Suppressor macrophage treated with lipopolysaccharide for 1 hour (primary cell): Measurements from ENCODE around the gene WHRN.
A peak's percentile ranks its signal among the peaks of the same experiment; 100 is the strongest.

Source experiments
- DNase-seq, 3 donors: peaks; one replicate each; pipeline ENCODE4 v3.0.0-alpha.2; 2020 to 2022

The WHRN gene

DNA sequence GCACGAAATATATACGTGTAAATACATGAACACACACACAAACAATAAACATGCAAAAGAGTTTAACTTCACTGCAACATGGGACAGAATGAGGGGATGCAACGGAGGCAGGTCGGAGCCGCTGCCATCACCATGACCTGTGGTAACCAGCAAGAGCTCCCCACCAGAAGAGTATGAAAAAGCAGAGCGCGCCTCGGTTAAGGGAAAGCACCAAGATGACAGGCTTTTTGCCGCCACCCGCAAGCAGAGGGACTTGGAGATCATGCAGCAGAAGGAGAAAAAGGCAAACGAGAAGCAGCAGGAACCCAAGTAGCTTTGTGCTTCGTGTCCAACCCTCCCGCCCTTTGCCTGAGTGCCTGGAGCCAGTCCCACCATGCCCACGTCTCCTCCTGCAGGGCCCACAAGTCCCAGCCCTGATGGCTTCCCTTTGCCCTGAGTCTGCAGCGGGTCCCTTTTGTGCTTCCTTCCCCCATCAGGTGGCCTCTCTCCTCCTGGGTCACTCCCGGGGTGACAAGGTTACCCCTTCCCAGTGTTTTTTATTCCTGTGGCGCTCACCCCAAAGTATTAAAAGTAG is 13.8 kb downstream of the WHRN start:
- no peak for DNase-seq

DNA sequence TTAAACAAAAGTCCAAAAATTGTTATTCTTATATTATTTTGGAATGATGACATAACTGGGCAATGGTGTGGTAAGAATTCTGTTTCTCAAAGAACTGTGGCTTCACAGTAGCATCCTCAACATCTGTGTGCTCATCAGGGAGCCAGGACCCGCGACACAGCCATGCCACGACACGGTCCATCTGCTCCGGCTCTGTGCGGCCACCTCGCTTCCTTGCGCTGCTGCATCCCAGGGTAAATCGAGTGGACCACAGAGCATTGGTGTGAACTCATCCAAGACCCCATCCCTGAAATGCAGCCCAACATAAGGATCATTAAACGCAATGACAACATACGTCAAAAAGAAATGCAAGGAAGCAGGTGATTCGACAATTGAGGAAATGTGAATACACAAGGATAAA is 15.3 kb downstream of the WHRN start:
- no peak for DNase-seq

DNA sequence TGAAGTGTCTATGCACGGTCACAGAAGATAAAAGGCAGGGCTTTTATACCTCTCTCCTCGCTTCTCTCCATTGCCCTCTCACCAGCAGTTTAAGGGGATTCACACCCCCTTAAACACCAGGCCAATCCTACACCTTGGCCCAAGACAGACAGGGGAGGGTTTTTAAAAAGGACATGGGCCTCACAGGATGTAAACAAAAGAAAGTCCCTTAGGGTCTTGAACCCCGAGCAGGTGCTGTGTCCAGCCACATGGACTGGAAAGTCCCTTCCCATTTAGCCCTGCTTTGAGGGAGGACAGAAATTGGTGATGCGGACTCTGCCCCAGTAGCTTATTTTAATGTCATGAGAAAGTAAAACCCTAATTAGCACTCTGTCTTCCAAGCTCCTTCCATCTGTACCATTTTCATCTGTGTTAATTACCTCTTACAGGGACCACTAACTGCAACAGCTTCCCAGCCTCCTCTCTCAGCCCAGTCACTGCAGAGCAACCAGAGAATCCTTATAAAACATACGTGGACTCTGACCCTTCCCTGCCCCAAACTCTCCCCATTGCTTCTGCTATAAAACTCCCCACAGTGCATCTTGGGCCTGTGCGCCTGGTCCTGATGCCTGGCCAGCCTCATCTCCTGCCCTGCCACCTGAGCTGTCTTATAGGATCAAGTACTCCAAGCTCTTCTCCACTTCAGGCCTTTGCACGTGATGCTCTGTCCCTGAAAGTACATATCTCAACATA is 16.7 kb downstream of the WHRN start:
- DNase-seq = no peak

DNA sequence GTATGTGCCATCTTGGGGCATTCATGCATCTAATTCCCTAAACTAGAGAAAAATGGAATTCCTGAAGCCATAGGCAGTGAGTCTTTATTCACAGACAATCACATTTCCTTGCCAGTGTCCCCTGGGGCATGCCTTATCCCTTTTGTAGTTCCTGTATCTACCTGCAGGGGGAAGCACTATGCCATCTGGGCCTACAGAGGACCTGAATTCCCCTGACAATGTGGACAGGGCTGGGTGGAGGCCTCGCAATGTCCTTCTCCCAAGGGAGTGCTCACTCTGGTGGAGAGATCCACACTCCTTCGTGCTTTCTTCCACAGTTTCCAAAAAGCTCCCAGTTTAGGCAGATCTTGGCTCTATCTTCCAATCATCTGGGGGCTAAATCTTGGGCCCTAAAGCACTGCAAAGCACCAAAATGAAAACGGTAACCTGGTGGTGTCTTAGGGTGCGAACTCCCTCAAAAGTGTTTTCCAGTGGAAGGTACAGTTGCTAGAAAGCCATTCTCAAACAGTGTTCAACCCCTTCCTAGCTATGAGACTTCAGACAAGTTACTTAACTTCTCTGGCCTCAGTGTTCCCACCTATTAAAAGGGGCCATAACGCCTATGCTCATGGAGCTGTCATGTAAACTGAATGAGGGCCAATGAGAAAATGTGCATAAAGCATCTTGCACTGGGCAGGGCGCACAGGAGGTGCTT is 17.5 kb downstream of the WHRN start:
- peak; percentile 86 to 90 (median 88) for DNase-seq

DNA sequence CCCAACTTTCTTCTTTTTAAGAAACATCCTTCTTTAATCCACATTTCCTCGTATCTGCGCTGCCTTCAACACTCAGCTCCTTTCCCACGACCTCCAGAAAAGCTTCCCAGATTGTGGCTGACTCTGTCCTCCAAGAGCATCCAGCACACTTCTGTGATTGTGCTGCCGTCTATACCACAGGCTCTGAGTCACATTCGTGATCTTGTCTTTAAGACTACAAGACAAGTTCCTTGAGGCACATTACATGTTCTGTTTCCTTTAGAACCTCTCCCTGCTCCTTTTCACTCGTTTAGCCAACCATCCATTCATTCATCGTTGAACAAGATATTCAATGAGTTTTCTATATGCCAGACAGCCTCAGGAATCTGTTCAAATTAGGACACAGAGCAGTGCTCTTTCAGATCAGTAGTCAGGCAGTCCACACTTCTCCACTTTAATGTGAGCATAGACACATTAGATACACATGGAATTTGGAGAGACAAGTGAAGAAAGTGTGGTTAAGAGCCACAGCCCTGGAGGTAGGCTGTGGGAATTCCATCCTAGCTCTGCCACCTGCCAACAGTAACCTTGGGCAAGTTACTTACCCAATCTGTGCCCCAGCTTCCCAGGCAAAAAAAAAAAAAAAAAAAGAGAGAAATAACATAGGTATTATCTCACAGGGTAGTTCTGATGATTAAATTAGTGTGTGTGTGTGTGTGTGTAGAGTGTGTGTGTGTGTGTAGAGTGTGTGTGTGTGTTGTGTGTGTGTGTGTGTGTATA is 18.9 kb downstream of the WHRN start:
- DNase-seq = peak in 2 of 3 donors; percentile 42 to 44

DNA sequence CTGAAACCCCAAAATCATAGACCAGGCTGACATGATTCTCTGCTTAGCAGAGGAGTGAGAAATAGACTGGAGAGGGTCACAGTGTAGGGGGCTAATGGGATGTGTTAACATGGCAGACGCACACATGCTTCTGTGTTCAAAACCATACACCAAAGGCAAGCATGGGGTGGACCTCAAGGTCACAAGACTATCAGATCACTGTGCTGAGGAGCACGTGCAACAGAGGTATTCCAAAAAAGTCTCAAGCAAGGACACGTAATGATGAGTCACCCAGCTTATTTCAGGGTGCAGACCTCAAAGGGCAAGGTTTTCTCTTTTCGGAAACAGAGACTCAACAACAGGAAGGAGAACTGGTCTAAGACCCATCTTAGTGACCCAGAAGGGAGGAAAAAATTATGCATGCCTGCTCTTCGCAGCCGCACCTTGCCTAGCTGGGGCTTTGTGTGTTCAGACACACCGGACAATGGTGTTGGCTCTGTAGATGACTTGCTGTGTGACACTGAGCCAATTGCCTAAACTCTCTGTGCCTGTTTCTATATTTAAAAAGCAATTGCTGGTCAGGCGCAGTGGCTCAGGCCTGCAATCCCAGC is 20.3 kb downstream of the WHRN start:
- DNase-seq = peak; percentile 77 to 89 (median 86)

DNA sequence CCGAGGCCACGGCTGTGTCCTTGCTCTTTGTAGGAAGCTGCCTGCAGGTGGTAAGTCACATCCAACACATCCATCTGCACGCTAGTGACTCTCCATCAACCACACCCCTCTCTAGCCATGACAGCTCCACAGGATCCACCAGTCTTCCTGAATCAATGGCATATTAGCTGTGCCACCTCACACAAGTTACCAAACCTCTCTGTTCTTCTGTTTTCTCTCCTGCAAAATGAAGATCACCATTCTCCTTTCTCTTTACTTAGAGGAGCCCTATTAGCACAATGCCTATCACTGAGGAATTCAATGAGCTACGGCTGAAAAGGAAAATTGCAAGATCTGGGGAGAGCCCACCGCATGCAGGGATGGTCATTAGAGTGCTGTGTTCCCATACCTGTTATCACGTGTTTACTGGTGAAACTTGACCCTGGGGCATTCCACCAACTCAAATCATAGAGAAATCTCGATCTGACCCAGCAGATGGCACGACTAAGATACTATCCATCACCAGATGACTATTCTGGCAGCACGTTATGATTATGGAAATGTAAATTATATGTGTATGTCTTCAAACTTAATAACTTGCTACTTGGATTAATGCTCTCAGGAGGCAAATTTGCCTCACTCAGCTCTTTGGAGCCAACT is 20.9 kb downstream of the WHRN start:
- DNase-seq = no peak

DNA sequence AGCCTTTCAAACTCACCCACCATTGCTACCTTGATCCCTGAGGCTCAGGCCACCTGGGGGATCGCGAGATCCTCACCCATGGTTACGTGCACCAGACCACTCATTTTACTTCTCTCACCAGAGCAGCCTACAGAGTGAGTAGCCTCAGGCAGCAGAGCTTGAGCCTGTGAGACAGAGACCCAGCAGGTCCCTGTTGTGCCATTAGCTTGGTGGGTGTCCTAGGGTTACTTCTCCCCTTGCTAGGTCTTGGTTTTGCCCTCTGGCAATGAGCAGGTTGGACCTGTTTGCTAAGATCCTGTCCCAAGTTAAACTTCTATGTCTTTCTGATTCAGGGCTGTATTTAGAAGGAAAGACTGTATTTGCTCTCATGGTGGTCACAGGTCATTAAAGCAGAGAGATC is 21.8 kb downstream of the WHRN start:
- no peak for DNase-seq

DNA sequence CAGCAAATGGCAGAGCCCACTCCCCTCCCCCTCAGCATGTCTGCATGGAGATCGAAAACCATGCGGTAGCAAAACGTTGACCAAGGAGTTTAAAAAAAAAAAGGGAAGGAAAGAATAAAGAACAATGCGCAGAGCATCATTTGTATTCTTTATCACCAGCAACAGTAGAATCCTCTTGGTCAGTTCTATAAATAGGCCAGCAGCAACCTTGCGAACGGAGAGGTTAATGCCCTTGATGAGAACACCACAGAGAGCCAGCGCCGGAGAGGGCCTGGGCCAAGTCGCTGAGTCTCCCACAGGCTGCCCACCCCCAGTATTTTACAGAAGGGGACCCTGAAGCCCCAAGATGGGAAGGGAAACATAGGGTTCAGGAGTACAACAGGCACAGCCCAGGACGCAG is 22.7 kb downstream of the WHRN start:
- DNase-seq = peak in 1 of 3 donors; percentile 21

DNA sequence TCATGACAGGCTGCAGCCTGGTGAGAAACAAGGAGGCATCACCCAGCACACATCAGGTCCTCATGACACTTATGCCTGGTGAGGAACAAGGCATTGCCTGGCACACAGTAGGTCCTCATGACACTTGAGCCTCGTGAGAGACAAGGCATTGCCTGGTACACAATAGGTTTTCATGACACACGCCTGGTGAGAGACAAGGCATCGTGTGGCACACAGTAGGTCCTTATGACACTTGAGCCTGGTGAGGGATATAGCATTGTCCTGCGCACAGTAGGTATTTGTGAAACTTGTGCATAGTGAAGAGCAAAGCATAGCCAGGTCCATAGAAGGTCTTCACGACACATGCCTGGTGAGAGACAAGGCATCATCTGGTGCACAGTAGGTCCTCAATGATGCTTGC is 23.5 kb downstream of the WHRN start:
- no peak for DNase-seq

DNA sequence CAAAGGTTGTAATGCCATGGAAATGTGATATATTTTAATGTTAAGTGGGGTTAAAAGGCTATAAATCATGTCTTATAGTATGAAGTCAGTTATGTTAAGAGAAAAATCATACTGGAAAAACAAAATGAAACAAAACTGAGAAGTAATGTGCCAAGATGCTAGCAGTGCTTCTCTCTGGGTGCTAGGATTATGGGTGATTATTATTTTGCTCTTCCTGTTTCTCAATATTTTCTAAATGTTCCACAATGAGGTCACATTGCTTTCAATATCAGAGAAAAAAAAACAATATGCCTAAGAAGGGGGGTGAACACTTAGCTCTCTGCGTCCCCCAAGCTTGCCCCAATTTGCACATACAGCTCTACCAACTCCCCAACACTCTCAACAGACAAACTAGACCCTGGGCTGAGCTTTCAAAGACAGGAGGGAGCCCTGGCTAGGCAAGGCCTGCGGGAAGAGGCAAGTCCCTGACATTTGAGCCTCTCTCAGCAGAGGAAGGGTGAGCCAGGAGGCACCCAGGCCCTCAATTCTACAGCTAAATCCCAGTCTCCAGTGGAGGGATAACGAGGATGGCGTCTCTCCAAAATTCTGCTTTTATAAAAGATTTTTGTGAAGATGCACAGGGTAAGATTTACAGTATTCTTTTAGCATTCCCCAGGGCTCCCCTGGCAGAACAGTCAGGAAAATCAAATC is 24.4 kb downstream of the WHRN start:
- peak in 2 of 3 donors; percentile 62 to 65 for DNase-seq

DNA sequence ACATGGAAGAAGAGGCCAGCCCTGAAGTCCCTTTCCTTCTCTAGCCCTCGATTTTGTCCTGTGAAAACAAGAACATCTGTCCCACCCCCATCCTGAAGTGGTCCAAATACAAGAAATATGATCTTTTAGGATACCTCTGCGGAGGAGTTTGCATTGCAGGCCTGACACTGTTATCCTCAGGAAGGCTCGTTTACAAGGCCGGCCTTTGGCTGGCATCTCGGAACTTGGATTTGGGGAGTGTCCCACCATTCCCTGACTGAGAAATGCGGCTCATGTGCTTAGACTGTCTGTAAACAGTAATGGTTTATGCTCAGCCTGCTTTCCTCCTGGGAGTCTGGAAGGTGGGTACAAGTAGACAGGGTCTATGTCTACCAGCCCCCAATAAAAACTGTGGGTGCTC is 26.4 kb downstream of the WHRN start:
- no peak for DNase-seq

DNA sequence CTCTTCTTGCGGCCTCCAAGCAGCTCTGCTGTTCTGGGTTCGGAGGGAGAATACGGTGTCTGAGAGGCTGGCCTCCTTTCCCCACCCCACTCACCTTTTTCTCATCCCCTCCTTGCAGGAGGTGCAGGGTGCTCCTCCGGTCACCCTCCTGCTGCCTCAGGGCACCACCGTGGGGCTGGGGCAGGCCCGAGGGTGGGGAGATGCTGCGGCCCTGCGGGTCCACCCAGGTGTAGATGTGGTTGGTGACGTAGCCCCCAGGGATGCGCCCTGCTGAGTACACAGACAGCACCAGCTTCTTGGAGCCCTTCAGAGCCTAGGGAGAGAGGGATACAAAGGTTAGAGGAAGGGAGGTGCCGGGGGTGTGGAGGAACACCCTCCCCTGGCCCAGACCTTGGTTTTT is 26.8 kb downstream of the WHRN start:
- DNase-seq = no peak

DNA sequence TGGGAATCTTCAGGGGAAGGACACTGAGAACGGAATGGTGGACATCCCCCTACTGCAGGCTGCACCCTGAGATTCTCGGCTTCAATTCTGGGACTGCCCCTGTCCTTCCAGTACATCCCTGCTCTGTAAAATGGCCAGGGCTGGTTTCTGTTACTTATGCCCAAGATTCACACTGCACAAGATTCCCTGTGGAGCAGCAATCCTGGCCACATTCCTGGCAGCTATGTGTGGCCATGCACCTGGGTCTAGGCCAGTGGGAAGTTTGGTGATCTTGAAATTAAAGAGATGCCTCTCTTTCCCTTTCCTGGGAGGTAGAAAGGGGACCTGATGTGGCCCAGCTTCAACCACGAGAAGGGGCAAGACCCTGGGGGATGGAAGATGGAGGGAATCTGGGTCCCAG is 27.6 kb downstream of the WHRN start:
- no peak for DNase-seq

DNA sequence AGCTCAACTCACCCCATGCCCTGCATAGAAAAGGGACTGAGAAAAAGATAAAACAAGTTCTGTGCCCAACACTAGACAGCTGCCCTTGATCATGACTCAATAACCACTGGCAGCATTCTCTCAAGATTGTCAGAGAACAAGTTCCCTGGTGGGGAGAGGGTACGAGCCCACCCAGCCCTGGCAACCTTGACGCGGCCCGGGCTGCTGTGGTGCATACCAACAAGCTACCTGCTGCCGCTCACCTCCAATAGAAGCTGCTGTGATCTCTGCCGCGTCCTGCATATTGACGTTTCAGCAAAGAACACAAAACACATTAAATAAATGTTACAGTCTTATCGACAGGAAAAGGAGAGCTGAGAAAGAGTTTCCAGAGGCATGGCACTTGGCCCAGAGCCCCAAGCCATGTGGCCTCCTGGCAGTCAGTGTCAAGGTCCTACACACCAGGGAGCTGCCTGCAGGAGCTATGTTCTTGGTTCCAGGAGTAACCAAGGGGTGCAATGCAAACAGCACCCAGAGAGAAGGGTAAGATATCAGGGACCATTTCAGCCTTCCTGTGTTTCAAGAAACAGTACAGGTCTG is 28.3 kb downstream of the WHRN start:
- DNase-seq = no peak

DNA sequence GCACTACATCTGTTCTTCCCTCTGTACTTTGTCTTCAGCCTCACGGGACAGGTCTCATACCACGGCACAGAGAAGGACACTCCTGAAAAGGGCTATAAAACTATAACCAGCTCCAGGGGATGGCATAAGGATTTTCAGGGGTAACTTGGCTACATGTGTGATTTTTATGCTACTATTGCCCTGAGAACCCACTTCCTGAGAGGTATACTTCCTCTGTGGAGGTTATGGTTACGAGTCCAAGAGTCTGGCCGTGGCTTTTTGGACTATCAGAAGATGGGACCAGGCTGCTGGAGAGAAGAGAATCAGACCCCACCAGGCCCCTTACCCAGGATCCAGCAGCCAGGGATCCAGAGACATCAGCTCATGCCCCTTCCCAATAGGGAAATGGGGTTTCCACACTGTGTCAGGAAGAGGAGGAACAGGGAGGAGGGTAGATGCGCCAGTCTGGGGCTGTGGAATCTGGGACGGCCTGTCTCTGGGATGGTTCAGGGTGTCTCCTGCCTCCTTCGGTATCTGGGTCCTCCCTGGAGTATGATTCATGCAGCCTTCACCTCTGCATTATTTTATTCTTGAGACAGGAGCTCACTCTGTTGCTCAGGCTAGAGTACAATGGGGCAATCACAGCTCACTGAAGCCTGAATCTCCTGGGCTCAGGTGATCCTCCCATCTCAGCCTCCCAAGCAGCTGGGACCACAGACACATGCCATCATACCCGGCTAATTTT is 29.7 kb downstream of the WHRN start:
- no peak for DNase-seq

DNA sequence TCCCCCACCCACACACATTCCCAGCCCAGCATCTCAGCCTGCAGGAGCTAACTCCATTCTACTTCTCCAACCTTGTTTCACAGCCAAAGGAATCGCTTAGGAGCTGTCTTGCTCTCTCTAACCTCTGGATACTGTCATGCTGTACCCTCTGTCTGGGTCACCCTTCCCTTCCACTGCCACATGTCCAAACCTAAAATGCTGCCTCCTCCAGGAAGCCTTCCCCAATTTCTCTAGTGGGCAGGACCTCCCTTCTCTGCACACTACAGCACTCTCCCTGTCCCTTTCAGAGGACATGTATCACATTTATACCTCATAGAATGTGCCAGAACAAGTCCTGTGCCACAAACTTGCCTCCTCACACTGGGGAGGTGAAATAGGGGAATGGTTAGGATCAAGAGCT is 30.8 kb downstream of the WHRN start:
- no peak for DNase-seq

DNA sequence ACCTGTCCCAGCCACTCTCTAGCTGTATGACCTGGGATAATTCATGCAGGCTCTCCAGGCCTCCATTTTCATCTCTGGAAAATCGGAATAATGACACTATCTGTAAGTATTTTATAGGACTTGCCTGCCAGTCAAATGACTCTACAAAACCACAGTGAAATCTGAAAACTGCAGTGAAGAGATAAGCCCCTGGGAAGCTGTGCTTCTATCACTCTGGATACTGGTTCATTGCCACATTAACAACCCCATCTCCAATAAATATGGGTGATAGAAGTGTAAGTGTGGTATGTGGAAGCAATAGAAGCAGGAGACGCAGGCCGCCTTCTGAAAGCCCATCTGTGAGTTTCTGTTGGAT is 31.8 kb downstream of the WHRN start:
- no peak for DNase-seq

DNA sequence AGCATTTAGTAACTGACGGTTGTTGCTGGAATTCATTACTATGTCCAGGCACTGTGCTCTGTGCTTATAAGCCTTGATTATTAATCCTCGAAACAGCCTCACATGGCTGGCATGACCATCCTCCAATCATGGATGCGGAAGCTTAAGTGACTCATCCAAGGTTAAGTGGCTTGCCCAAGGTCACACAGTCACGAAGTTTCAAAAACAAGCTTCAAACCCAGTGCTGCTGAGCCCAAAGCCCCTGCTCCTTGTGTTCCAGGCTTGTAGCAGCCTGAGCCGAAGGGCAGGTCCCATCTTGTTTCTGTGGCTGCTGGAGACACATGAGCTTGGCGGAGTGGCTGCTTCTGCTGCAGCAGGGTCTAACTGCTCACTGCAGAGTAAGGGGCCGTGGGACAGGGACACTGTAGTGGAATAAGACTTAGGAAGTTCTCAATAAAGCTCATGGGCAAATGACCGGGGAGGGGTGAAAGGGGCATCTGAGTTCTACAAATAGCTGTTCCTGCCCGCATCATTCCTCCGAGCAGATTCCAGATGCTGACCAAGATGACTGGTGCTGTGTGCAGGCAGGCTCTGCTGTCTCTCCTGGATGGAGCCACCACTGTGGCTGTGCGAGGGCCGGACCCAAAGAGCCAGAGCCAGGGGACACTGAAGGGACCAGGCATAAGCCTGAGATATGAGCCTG is 32.4 kb downstream of the WHRN start:
- DNase-seq = no peak

DNA sequence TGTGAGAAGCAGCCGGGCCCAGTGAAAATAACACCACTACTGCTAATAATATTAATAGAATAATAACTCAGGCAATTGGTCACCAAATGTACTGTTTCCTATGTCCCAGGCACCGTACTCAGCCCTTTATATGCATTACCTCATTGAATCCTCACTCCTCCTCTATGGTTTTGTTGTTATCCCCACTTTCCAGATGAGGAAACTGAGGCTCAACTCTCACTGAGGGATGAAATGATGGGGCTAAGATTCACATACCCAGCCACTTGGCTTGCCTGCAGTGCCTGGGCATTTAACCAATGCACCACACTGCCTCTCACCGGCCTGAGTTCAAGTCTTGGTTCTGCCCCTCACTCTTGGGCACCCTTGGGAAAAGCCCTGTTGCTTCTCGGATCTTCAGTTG is 34.1 kb downstream of the WHRN start:
- no peak for DNase-seq
